Kidney capillary endothelial cell (primary cell): ENCODE measurements around the gene SDCCAG8.
A peak's percentile ranks its signal among the peaks of the same experiment; 100 is the strongest.

Source experiments
- DNase-seq: peaks from one replicate; pipeline ENCODE4 v3.0.0-alpha.2; 2018; ENCODE audit warnings: low spot score

SDCCAG8 gene

GRCh38 chr1:243455760-243456651 is 200.2 kb downstream of the SDCCAG8 start:
- DNase-seq: no peak

- DNase-seq: no peak
These were observed 201.6 kb downstream of the SDCCAG8 start for GRCh38 chr1:243457363-243457982.

GRCh38 chr1:243459059-243459458 is 203.2 kb downstream of the SDCCAG8 start:
- DNase-seq: no peak

- no peak for DNase-seq
These were observed 205.9 kb downstream of the SDCCAG8 start for GRCh38 chr1:243461700-243462099.

GRCh38 chr1:243462929-243463697 is 207.3 kb downstream of the SDCCAG8 start:
- no peak for DNase-seq

- no peak for DNase-seq
These were observed 209.2 kb downstream of the SDCCAG8 start for GRCh38 chr1:243465081-243465480.

- no peak for DNase-seq
These were observed 209.9 kb downstream of the SDCCAG8 start for GRCh38 chr1:243465738-243466137.

GRCh38 chr1:243469497-243469896 is 213.7 kb downstream of the SDCCAG8 start:
- DNase-seq: no peak

GRCh38 chr1:243470502-243470901 is 214.7 kb downstream of the SDCCAG8 start:
- DNase-seq: no peak

- DNase-seq: no peak
These were observed 215.3 kb downstream of the SDCCAG8 start for GRCh38 chr1:243471026-243471685.

GRCh38 chr1:243471754-243472745 is 216.2 kb downstream of the SDCCAG8 start:
- DNase-seq: peak; percentile 60

GRCh38 chr1:243473227-243474135 is 217.6 kb downstream of the SDCCAG8 start:
- DNase-seq: no peak

GRCh38 chr1:243474136-243474881 is 218.5 kb downstream of the SDCCAG8 start:
- no peak for DNase-seq

- no peak for DNase-seq
These were observed 219.1 kb downstream of the SDCCAG8 start for GRCh38 chr1:243474906-243475305.

- no peak for DNase-seq
These were observed 220.1 kb downstream of the SDCCAG8 start for GRCh38 chr1:243475966-243476365.

GRCh38 chr1:243477731-243478290 is 222.0 kb downstream of the SDCCAG8 start:
- no peak for DNase-seq

- no peak for DNase-seq
These were observed 225.3 kb downstream of the SDCCAG8 start for GRCh38 chr1:243481101-243481500.

GRCh38 chr1:243482141-243483022 is 226.5 kb downstream of the SDCCAG8 start:
- no peak for DNase-seq
